ENCODE measurements around the gene SHISAL1.
"Not testable (repeated sequence)": the region's sequence is repeated elsewhere in the genome, so short reads cannot be mapped to it uniquely, and the experiment has no call there.

SHISAL1 gene

GRCh38 chr22:44234372-44234771, 78.4 kb downstream of the SHISAL1 start:
- not testable (repeated sequence) for DNase-seq (ENCODE audit: low read depth, low spot score)

- DNase-seq (ENCODE audit: low read depth, low spot score): no peak
Measured at GRCh38 chr22:44231233-44231632, 81.5 kb downstream of the SHISAL1 start.

GRCh38 chr22:44229809-44230208, 82.9 kb downstream of the SHISAL1 start:
- no peak for DNase-seq (ENCODE audit: low read depth, low spot score)

GRCh38 chr22:44229331-44229730, 83.4 kb downstream of the SHISAL1 start:
- no peak for DNase-seq (ENCODE audit: low read depth, low spot score)

- no peak for DNase-seq (ENCODE audit: low read depth, low spot score)
Measured at GRCh38 chr22:44225812-44226211, 86.9 kb downstream of the SHISAL1 start.

- no peak for DNase-seq (ENCODE audit: low read depth, low spot score)
Measured at GRCh38 chr22:44225091-44225689, 87.6 kb downstream of the SHISAL1 start.

GRCh38 chr22:44224166-44224565, 88.6 kb downstream of the SHISAL1 start:
- no peak for DNase-seq (ENCODE audit: low read depth, low spot score)

GRCh38 chr22:44221710-44222475, 90.9 kb downstream of the SHISAL1 start:
- DNase-seq (ENCODE audit: low read depth, low spot score): no peak

- DNase-seq (ENCODE audit: low read depth, low spot score): no peak
Measured at GRCh38 chr22:44220727-44221680, 91.7 kb downstream of the SHISAL1 start.

GRCh38 chr22:44219101-44219870, 93.5 kb downstream of the SHISAL1 start:
- no peak for DNase-seq (ENCODE audit: low read depth, low spot score)

GRCh38 chr22:44218071-44218470, 94.7 kb downstream of the SHISAL1 start:
- no peak for DNase-seq (ENCODE audit: low read depth, low spot score)

- no peak for DNase-seq (ENCODE audit: low read depth, low spot score)
Measured at GRCh38 chr22:44217346-44217745, 95.4 kb downstream of the SHISAL1 start.

GRCh38 chr22:44215287-44215686, 97.5 kb downstream of the SHISAL1 start:
- no peak for DNase-seq (ENCODE audit: low read depth, low spot score)

- DNase-seq (ENCODE audit: low read depth, low spot score): no peak
Measured at GRCh38 chr22:44214764-44215163, 98.0 kb downstream of the SHISAL1 start.

GRCh38 chr22:44214187-44214586, 98.6 kb downstream of the SHISAL1 start:
- DNase-seq (ENCODE audit: low read depth, low spot score): no peak

- no peak for DNase-seq (ENCODE audit: low read depth, low spot score)
Measured at GRCh38 chr22:44213489-44214043, 99.2 kb downstream of the SHISAL1 start.

GRCh38 chr22:44212936-44213335, 99.8 kb downstream of the SHISAL1 start:
- no peak for DNase-seq (ENCODE audit: low read depth, low spot score)

- no peak for DNase-seq (ENCODE audit: low read depth, low spot score)
Measured at GRCh38 chr22:44211946-44212930, 100.5 kb downstream of the SHISAL1 start.

GRCh38 chr22:44211256-44211945, 101.3 kb downstream of the SHISAL1 start:
- no peak for DNase-seq (ENCODE audit: low read depth, low spot score)
